GM12872 (cell line): ENCODE data around the gene ANGPTL7.

Experiments
- CTCF ChIP-seq: IDR thresholded peaks from 3 replicates; pipeline ENCODE4 v1.5.1; 2011; ENCODE audit warnings: low read depth, mild to moderate bottlenecking, low read length, moderate library complexity; ENCODE audit not compliant: insufficient read depth

The ANGPTL7 gene

GRCh38 chr1:11233208-11233607, 44.1 kb downstream of the ANGPTL7 start:
- TF ChIP-seq CTCF: no peak

GRCh38 chr1:11237356-11237755, 48.2 kb downstream of the ANGPTL7 start:
- no peak for TF ChIP-seq CTCF

- no peak for TF ChIP-seq CTCF
These were observed 49.2 kb downstream of the ANGPTL7 start for GRCh38 chr1:11238311-11238710.

- TF ChIP-seq CTCF: no peak
These were observed 56.1 kb downstream of the ANGPTL7 start for GRCh38 chr1:11245248-11245647.
